Activated CD8-positive, alpha-beta T cell treated with anti-CD3 and anti-CD28 coated beads for 36 hours (primary cell): Measurements from ENCODE around the gene SCYL1. TPM values are rescaled to one million over a fixed set of nuclear protein-coding genes. Genes with fewer than 3 reads are reported as not detected.
A peak's percentile ranks its signal among the peaks of the same experiment; 100 is the strongest.

Experiments used
- ATAC-seq: fragments of 200-7000 bp; cut with Tn5 transposase; one replicate; pipeline ENCODE4 v1.10.0; 2021; ENCODE audit warnings: mild to moderate bottlenecking, moderate library complexity
- CTCF ChIA-PET: fragments of 350-600 bp; sonication (Branson Sonifier 250); formaldehyde crosslinking; loops from one replicate; lab custom pipeline; 2021; ENCODE audit warnings: antibody characterized with exemption; lab: Charles Lee
- POLR2A ChIA-PET: fragments of 350-600 bp; sonication (Branson Sonifier 250); formaldehyde crosslinking; loops from one replicate; lab custom pipeline; 2021; ENCODE audit warnings: antibody characterized with exemption; lab: Charles Lee
- DNase-seq: peaks from one replicate; pipeline ENCODE4 v3.0.0-alpha.2; 2020
- H3K27ac Mint-ChIP-seq: one replicate; pipeline ENCODE4 v1.8.0; 2021; ENCODE audit warnings: mild to moderate bottlenecking, mixed read lengths
- H3K27me3 Mint-ChIP-seq: one replicate; pipeline ENCODE4 v1.8.0; 2021; ENCODE audit warnings: mixed read lengths
- H3K36me3 Mint-ChIP-seq: one replicate; pipeline ENCODE4 v1.8.0; 2021; ENCODE audit warnings: low read depth, mixed read lengths
- H3K4me1 Mint-ChIP-seq: one replicate; pipeline ENCODE4 v1.8.0; 2021; ENCODE audit warnings: low read depth, mixed read lengths
- H3K4me3 Mint-ChIP-seq: one replicate; pipeline ENCODE4 v1.8.0; 2021; ENCODE audit warnings: mild to moderate bottlenecking, moderate library complexity, mixed read lengths
- H3K9me3 Mint-ChIP-seq: one replicate; pipeline ENCODE4 v1.8.0; 2021; ENCODE audit warnings: mixed read lengths
- CTCF ChIP-seq: fragments of 200-600 bp; IDR thresholded peaks from one replicate; pipeline ENCODE4 v1.8.0; 2022; ENCODE audit warnings: antibody characterized with exemption, mild to moderate bottlenecking
- intact Hi-C: fragments of 100-400 bp; cut with micrococcal nuclease; formaldehyde crosslinking; loops from one replicate; pipeline ENCODE4 v1.10.0; 2022
- total RNA-seq, 2 experiments: library from RNA; stranded (reverse); gene quantifications; one replicate each; pipeline ENCODE4 v1.2.3, GENCODE V29; 2021

SCYL1 gene
- total RNA-seq, 2 experiments from 2014 or later = 71.5 to 76.8 TPM

GRCh38 chr11:65572356-65573051 is 47.6 kb downstream of the SCYL1 start, which contains the start of gene FAM89B:
Gene FAM89B, plus strand, starts transcription at chr11:65572538. Its CDS starts 132 bp downstream, at chr11:65572670.
- peak; percentile 94 for DNase-seq
- Mint-ChIP-seq H3K9me3 (no peaks in the 10 kb centered on the region), H3K36me3 (peaks cover 38% of the 10 kb centered on the region), H3K4me1 (peaks cover 47% of the 10 kb centered on the region), H3K4me3 (peak within 1 kb of the TSS; percentile 93), H3K27me3 (no peaks in the 10 kb centered on the region), H3K27ac (peak within 1 kb of the TSS; percentile 89)
- intact Hi-C loops = loop anchor here (5.0 kb wide), 1 partner anchor 145 kb away; no protein-coding TSS in a partner anchor
- ATAC-seq = no peak
- ChIA-PET CTCF (interaction anchor here (0.9 to 4.7 kb wide), 15 partner anchors 11 to 139 kb away, joined by 3 to 59 read pairs (median 6); partner anchors contain the start of genes KAT5, LTBP3, MAP3K11 and PCNX3), POLR2A (interaction anchor here (0.7 to 6.0 kb wide), 17 partner anchors 8 to 287 kb away, joined by 3 to 51 read pairs (median 5); partner anchors contain the start of genes CFL1, LTBP3, MALAT1 and MAP3K11)
- no peak for TF ChIP-seq CTCF

- no peak for DNase-seq
- no peaks in the 10 kb centered on the region for H3K27me3 Mint-ChIP-seq
- CTCF ChIA-PET = interaction anchor here (0.7 to 4.7 kb wide), 12 partner anchors 8 to 74 kb away, joined by 3 to 59 read pairs (median 6); partner anchors contain the start of genes LTBP3, MAP3K11 and PCNX3
Measured at GRCh38 chr11:65573391-65574079, 48.7 kb downstream of the SCYL1 start.

GRCh38 chr11:65574109-65574810 is 49.4 kb downstream of the SCYL1 start:
- POLR2A ChIA-PET = interaction anchor here (0.7 to 6.0 kb wide), 11 partner anchors 14 to 315 kb away, joined by 3 to 87 read pairs (median 6); partner anchors contain the start of genes FIBP, KCNK7, MALAT1 and NEAT1
- peak; percentile 28 for ATAC-seq
- Mint-ChIP-seq H3K27ac (peak overlapping the region; percentile 91), H3K27me3 (no peaks in the 10 kb centered on the region), H3K9me3 (no peaks in the 10 kb centered on the region), H3K36me3 (peaks cover 35% of the 10 kb centered on the region), H3K4me1 (peaks cover 50% of the 10 kb centered on the region), H3K4me3 (peak overlapping the region; percentile 90)
- intact Hi-C loops = loop anchor here (2.0 to 5.0 kb wide), 3 partner anchors 15 to 147 kb away; partner anchors contain the start of genes MAP3K11 and PCNX3
- CTCF ChIA-PET = interaction anchor here (1.0 to 4.7 kb wide), 9 partner anchors 9 to 33 kb away, joined by 3 to 84 read pairs (median 17); partner anchors contain the start of gene LTBP3
- peak; percentile 97 for TF ChIP-seq CTCF
- DNase-seq = peak; percentile 93

More at GRCh38 chr11:65573391-65574079, 48.7 kb downstream of the SCYL1 start:
- TF ChIP-seq CTCF = no peak
- POLR2A ChIA-PET = interaction anchor here (0.7 to 6.0 kb wide), 15 partner anchors 9 to 286 kb away, joined by 3 to 51 read pairs (median 4); partner anchors contain the start of genes CFL1, MALAT1, NEAT1 and PCNX3
- Mint-ChIP-seq H3K27ac (peak overlapping the region; percentile 81), H3K4me1 (peaks cover 52% of the 10 kb centered on the region), H3K36me3 (peaks cover 37% of the 10 kb centered on the region), H3K4me3 (peak overlapping the region; percentile 77), H3K9me3 (no peaks in the 10 kb centered on the region)
- intact Hi-C loops = loop anchor here (2.0 to 5.0 kb wide), 3 partner anchors 15 to 146 kb away; partner anchors contain the start of genes MAP3K11 and PCNX3
- no peak for ATAC-seq

GRCh38 chr11:65574811-65575567 is 50.1 kb downstream of the SCYL1 start:
- peak; percentile 6 for ATAC-seq

More at GRCh38 chr11:65574811-65575567, 50.1 kb downstream of the SCYL1 start:
- Mint-ChIP-seq H3K4me1 (peaks cover 54% of the 10 kb centered on the region), H3K27me3 (no peaks in the 10 kb centered on the region), H3K9me3 (no peaks in the 10 kb centered on the region), H3K36me3 (peaks cover 37% of the 10 kb centered on the region), H3K4me3 (peak overlapping the region; percentile 90), H3K27ac (peak overlapping the region; percentile 91)
- intact Hi-C loops = loop anchor here (2.0 to 5.0 kb wide), 4 partner anchors 14 to 148 kb away; partner anchors contain the start of genes MAP3K11 and PCNX3
- DNase-seq = no peak
- CTCF ChIA-PET = interaction anchor here (1.1 to 4.6 kb wide), 6 partner anchors 8 to 40 kb away, joined by 4 to 84 read pairs (median 7); partner anchors contain the start of gene PCNX3
- no peak for TF ChIP-seq CTCF
- POLR2A ChIA-PET = interaction anchor here (0.5 to 5.4 kb wide), 19 partner anchors 9 to 314 kb away, joined by 3 to 87 read pairs (median 4); partner anchors contain the start of genes FIBP, KCNK7, MALAT1 and MAP3K11
